Natural killer cell (primary cell): ENCODE measurements around the gene RPS17. TPM values are rescaled to one million over a fixed set of nuclear protein-coding genes. Genes with fewer than 3 reads are reported as not detected.
"Not testable (repeated sequence)": the region's sequence is repeated elsewhere in the genome, so short reads cannot be mapped to it uniquely, and the experiment has no call there.

ENCODE experiments used
- ATAC-seq, 3 donors: fragments of 150-1000 bp in 2 of 3; fragments of 200-7000 bp in 1 of 3; cut with Tn5 transposase; 1 replicate in 1 of 3; 2 replicates in 2 of 3; pipeline ENCODE4 v1.10.0; 2021; ENCODE audit warnings: mild to moderate bottlenecking in 2 of 3, moderate library complexity in 2 of 3
- DNase-seq, 2 donors: peaks; one replicate each; pipeline versions ENCODE4 v3.0.0 to v3.0.0-alpha.2; 2013 to 2021; ENCODE audit warnings: mixed read lengths in 1 of 2
- H3K27ac ChIP-seq: one replicate; pipeline ENCODE4 v1.5.1; 2013; ENCODE audit warnings: mild to moderate bottlenecking, low read length
- H3K27me3 ChIP-seq: one replicate; pipeline ENCODE4 v1.6.1; 2013; ENCODE audit warnings: low read length; ENCODE audit not compliant: control insufficient read depth, insufficient read depth
- H3K36me3 ChIP-seq: one replicate; pipeline ENCODE4 v1.6.1; 2013; ENCODE audit warnings: low read length; ENCODE audit not compliant: control insufficient read depth, insufficient read depth
- H3K4me1 ChIP-seq: one replicate; pipeline ENCODE4 v1.6.1; 2013; ENCODE audit warnings: low read length; ENCODE audit not compliant: control insufficient read depth, insufficient read depth
- H3K4me3 ChIP-seq: one replicate; pipeline ENCODE4 v1.5.1; 2013; ENCODE audit warnings: low read length
- H3K9me3 ChIP-seq: one replicate; pipeline ENCODE4 v1.6.1; 2013; ENCODE audit warnings: low read length; ENCODE audit not compliant: control insufficient read depth, insufficient read depth
- H3K27ac Mint-ChIP-seq, 2 donors: one replicate each; pipeline ENCODE4 v1.8.0; 2022; ENCODE audit warnings: mild to moderate bottlenecking in 2 of 2, mixed read lengths in 2 of 2, moderate library complexity in 1 of 2
- H3K27me3 Mint-ChIP-seq, 2 donors: one replicate each; pipeline ENCODE4 v1.8.0; 2022; ENCODE audit warnings: low read depth in 2 of 2, mixed read lengths in 2 of 2
- H3K36me3 Mint-ChIP-seq: one replicate; pipeline ENCODE4 v1.8.0; 2022; ENCODE audit warnings: mixed read lengths
- H3K4me1 Mint-ChIP-seq, 2 donors: one replicate each; pipeline ENCODE4 v1.8.0; 2022; ENCODE audit warnings: mixed read lengths in 2 of 2
- H3K4me3 Mint-ChIP-seq: one replicate; pipeline ENCODE4 v1.8.0; 2022; ENCODE audit warnings: mild to moderate bottlenecking, moderate library complexity, mixed read lengths
- H3K9me3 Mint-ChIP-seq, 2 donors: one replicate each; pipeline ENCODE4 v1.8.0; 2022; ENCODE audit warnings: mixed read lengths in 2 of 2
- WGBS: methylation state at CpG from one replicate; pipeline ENCODE4 v1.1.7; 2013; ENCODE audit warnings: missing lambda C conversion rate; ENCODE audit not compliant: insufficient coverage; 5-methylcytosine and 5-hydroxymethylcytosine counted together
- intact Hi-C: fragments of 100-400 bp; cut with micrococcal nuclease; formaldehyde crosslinking; loops from one replicate; pipeline ENCODE4 v1.14.2; 2022
- total RNA-seq, 4 donors: library from RNA; stranded (reverse); fragments of 120-200 nt in 1 of 4; gene quantifications; one replicate each; pipeline versions ENCODE4 v1.2.3 to v1.2.4, GENCODE V29; 2013 to 2022

Gene RPS17
- total RNA-seq, 3 donors from 2014 or later (not counting 1 experiment from before 2014, with no cell fraction given): 1,035 to 1,314 (median 1,130) TPM

DNA sequence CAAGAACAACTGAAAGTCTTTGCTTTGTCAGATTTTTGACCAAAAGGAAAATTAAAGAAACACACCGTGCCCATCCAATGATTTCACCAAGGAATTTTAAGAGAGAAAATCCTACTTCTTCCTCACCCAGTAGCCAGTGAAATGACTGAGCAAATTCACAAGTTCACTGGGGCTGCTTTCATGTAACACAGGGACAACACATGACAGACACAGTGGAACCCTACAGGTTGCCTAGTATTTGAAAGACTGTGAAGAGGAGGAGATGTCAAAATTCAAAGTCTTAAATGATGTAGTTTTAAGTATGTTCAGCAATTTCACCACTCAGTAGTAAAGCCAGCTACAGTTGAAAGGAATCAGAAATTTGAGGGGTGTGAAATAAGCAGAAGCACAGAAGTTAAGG lies 33.2 kb downstream of the RPS17 start:
- H3K36me3 ChIP-seq, H3K27ac ChIP-seq, H3K9me3 ChIP-seq, H3K27me3 ChIP-seq, H3K4me1 Mint-ChIP-seq, H3K4me3 Mint-ChIP-seq, H3K9me3 Mint-ChIP-seq, DNase-seq, intact Hi-C loops, H3K27me3 Mint-ChIP-seq, H3K4me1 ChIP-seq, H3K36me3 Mint-ChIP-seq, H3K27ac Mint-ChIP-seq, H3K4me3 ChIP-seq, ATAC-seq: not testable (repeated sequence)
- WGBS: no CpG with 5 or more reads among the region's 1 CpG

DNA sequence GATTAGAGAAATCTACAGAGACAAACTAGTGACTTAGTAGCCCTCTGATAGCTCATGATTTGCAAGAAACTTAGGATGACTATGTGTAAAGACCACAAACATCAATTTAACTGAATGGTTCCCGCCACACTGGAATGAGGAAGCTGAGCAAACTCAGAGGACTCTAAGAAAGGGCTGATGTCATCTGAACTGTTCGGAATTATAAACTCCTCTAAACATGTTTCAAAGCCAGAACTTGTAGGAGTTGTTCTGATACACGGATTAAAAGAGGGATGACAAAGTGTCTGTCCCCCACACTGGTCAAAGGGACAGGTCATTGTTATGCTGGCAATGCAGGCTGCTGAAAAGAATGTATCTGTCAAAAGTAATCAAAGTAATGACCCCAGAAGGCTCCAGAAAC lies 34.4 kb downstream of the RPS17 start:
- DNase-seq, H3K27me3 Mint-ChIP-seq, H3K27ac Mint-ChIP-seq, H3K4me3 ChIP-seq, H3K27me3 ChIP-seq, H3K9me3 ChIP-seq, H3K4me1 Mint-ChIP-seq, intact Hi-C loops, H3K27ac ChIP-seq, H3K9me3 Mint-ChIP-seq, H3K4me1 ChIP-seq, H3K36me3 Mint-ChIP-seq, H3K4me3 Mint-ChIP-seq, ATAC-seq, H3K36me3 ChIP-seq: not testable (repeated sequence)
- WGBS: no CpG with 5 or more reads among the region's 3 CpGs

DNA sequence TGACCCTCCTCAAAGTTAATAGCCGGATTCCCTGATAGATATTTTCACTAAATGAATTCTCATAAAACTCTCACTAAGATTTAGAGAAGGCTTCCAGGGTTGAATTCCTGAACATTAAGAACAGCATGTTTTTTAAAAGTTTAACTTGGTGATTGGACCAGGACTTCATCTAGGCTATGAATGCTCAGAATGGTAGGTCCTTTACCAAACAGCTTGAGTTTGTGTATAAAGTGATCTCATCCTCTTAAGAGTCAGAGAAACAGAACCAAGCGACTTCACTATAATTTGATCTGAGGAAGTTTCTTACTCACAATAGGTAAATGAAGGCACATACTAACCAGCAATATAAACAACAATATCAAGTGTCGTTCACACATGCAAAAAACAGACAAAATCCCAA lies 36.2 kb downstream of the RPS17 start:
- H3K27ac ChIP-seq, H3K4me3 ChIP-seq, H3K27ac Mint-ChIP-seq, ATAC-seq, H3K9me3 ChIP-seq, H3K27me3 ChIP-seq, intact Hi-C loops, H3K9me3 Mint-ChIP-seq, H3K36me3 Mint-ChIP-seq, H3K27me3 Mint-ChIP-seq, H3K36me3 ChIP-seq, H3K4me1 ChIP-seq, DNase-seq, H3K4me1 Mint-ChIP-seq, H3K4me3 Mint-ChIP-seq: not testable (repeated sequence)
- no CpG with 5 or more reads among the region's 3 CpGs for WGBS

DNA sequence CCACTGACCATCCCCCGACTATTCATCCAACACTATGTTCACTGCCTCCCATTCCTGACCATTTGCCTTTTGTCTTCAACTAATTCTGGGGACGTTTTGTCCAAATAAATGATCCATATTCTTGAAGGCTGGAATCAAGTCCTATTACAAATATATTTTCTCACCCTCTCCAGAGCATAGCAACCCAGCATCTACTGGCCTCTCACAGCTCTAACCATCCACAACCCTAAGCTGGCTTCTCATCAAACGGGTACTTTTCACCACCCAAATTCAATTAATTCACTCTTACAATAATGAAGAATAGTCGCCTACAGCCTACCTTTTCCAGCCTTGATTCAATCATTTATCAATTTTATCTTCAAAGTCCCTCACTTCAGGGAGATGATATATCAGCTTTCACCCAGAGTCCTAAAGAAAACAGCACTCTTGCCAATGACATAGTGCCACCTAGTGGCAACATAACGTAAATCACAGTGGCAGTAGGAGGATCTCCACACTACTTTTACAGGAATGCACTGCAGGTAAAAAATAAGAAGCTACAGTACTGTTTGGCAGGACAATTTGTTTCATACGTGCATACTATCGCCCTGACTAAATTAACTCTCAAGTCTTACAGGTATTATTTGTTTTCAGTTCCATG lies 37.4 kb downstream of the RPS17 start:
- H3K4me3 ChIP-seq, H3K9me3 ChIP-seq, H3K36me3 ChIP-seq, H3K9me3 Mint-ChIP-seq, H3K27me3 ChIP-seq, H3K36me3 Mint-ChIP-seq, H3K27ac Mint-ChIP-seq, H3K4me1 Mint-ChIP-seq, DNase-seq, H3K27me3 Mint-ChIP-seq, intact Hi-C loops, H3K4me1 ChIP-seq, H3K27ac ChIP-seq, H3K4me3 Mint-ChIP-seq: not testable (repeated sequence)
- WGBS: 100% methylated on average over 1 of the region's 7 CpGs
- ATAC-seq: peak; percentile 61 to 87 (median 76)

DNA sequence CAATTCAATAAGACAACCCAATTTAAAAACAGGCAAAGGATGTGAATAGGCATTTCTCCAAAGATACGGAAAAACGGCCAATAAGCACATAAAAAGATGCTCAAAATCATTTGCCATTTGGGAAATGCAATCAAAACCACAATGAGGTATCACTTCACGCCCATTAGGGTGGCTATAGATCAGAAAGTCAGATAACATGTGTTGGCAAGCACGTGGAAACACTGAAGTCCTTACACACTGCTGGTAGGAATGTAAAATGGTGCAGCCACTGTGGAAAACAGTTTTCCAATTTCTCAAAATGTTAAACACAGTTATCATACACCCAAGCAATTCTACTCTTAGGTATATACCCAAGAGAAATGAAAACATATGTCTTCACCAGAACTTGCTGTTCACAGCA lies 39.5 kb downstream of the RPS17 start:
- H3K9me3 ChIP-seq, H3K4me1 ChIP-seq, H3K27ac Mint-ChIP-seq, H3K4me3 ChIP-seq, DNase-seq, H3K27ac ChIP-seq, H3K36me3 Mint-ChIP-seq, intact Hi-C loops, H3K27me3 ChIP-seq, H3K27me3 Mint-ChIP-seq, H3K4me1 Mint-ChIP-seq, H3K4me3 Mint-ChIP-seq, H3K36me3 ChIP-seq, H3K9me3 Mint-ChIP-seq: not testable (repeated sequence)
- WGBS: no CpG with 5 or more reads among the region's 4 CpGs
- ATAC-seq: peak in 1 of 3 donors; percentile 33

DNA sequence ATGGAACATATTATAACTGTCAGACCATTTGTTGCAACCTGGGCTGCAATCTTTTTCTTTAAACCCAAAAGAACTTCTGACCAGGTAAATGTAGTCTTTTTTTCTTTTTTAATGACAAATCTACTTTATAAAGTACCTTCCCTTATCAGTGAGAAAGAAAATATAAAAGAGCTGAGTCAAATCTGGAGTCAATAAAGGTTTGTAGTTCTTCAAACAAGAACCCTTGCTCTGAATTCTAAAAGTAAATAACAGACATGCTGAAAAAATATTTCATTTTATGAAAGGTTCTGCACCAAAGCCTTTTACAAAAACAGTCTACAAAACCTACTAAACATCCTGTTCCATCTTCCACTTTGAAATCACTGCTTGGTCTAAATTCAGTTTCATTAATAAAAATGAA lies 42.3 kb downstream of the RPS17 start:
- ATAC-seq, H3K4me3 ChIP-seq, H3K4me3 Mint-ChIP-seq, H3K36me3 ChIP-seq, H3K9me3 ChIP-seq, DNase-seq, H3K4me1 Mint-ChIP-seq, H3K9me3 Mint-ChIP-seq, H3K27ac ChIP-seq, H3K27me3 ChIP-seq, H3K27ac Mint-ChIP-seq, H3K4me1 ChIP-seq, intact Hi-C loops, H3K36me3 Mint-ChIP-seq, H3K27me3 Mint-ChIP-seq: not testable (repeated sequence)

- H3K4me3 ChIP-seq, intact Hi-C loops, H3K4me1 Mint-ChIP-seq: not testable (repeated sequence)
These were observed 52.0 kb downstream of the RPS17 start for GRCh38 chr15:82488250-82488649.

DNA sequence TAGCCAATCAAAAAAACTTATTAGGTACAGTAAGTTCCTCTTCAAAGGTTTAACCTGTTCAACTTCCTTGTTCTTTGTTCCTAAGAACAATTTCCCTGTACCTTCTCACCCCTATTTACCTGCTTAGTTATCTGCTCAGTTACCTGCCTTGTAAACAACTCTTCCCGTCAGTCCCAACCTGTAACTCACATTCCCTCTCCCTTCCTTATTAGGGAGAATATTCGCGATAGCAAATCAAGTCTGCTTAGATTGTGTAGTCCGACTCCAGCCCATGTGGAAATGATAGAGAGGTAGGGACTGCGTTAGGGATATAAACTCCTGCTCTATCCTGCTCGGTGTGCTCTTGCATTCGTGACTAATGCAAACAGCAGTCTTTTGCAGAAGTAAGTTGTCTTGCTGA lies 53.2 kb downstream of the RPS17 start:
- DNase-seq, H3K4me3 Mint-ChIP-seq, H3K27me3 ChIP-seq, H3K9me3 ChIP-seq, H3K4me1 Mint-ChIP-seq, H3K36me3 Mint-ChIP-seq, H3K4me3 ChIP-seq, ATAC-seq, H3K27me3 Mint-ChIP-seq, H3K9me3 Mint-ChIP-seq, H3K27ac Mint-ChIP-seq, H3K36me3 ChIP-seq, H3K4me1 ChIP-seq, H3K27ac ChIP-seq, intact Hi-C loops: not testable (repeated sequence)
- WGBS: 91% methylated on average over 6 of the region's 7 CpGs

More at GRCh38 chr15:82488250-82488649, 52.0 kb downstream of the RPS17 start:
- ATAC-seq, H3K9me3 ChIP-seq, H3K36me3 ChIP-seq, H3K9me3 Mint-ChIP-seq, H3K4me1 ChIP-seq, H3K27ac ChIP-seq, H3K27me3 ChIP-seq, H3K36me3 Mint-ChIP-seq, H3K4me3 Mint-ChIP-seq, H3K27me3 Mint-ChIP-seq, H3K27ac Mint-ChIP-seq: not testable (repeated sequence)
- 81% methylated on average over 3 of the region's 4 CpGs for WGBS
- peak in 1 of 2 donors; percentile 1 for DNase-seq
